Panc1 (cell line): ENCODE data around the gene ZBED4. TPM values are rescaled to one million over a fixed set of nuclear protein-coding genes. Genes with fewer than 3 reads are reported as not detected.

Source experiments
- ATAC-seq: fragments of 200-7000 bp; cut with Tn5 transposase; 2 replicates; pipeline ENCODE4 v1.9.1; 2020; ENCODE audit warnings: mild to moderate bottlenecking, moderate library complexity
- BruUV-seq: library from RNA; stranded (reverse); fragments of 400-500 nt; replicated peaks from 2 replicates; lab custom pipeline; 2021; lab: Mats Ljungman, UMichigan
- CTCF ChIA-PET: fragments of 300-600 bp; sonication (Branson Sonifier 250); formaldehyde crosslinking; loops from one replicate; lab custom pipeline; 2022; ENCODE audit warnings: antibody characterized with exemption; lab: Charles Lee
- POLR2A ChIA-PET: fragments of 300-600 bp; sonication (Branson Sonifier 250); formaldehyde crosslinking; loops from one replicate; lab custom pipeline; 2022; ENCODE audit warnings: antibody characterized with exemption; lab: Charles Lee
- DNase-seq: peaks from one replicate; pipeline ENCODE4 v3.0.0-alpha.2; 2010; ENCODE audit warnings: low read depth, low spot score
- H3K27ac ChIP-seq: 2 replicates; pipeline ENCODE4 v1.5.1; 2011; ENCODE audit warnings: mild to moderate bottlenecking, low read length, inconsistent platforms
- H3K27me3 ChIP-seq: fragments of 200-500 bp; sonication (Bioruptor generic); 2 replicates; pipeline ENCODE4 v1.6.0; 2014; ENCODE audit warnings: low read length, inconsistent platforms; ENCODE audit not compliant: control insufficient read depth, insufficient read depth
- H3K36me3 ChIP-seq: fragments of 200-500 bp; sonication (Bioruptor generic); 2 replicates; pipeline ENCODE4 v1.5.1; 2014; ENCODE audit warnings: inconsistent platforms, mild to moderate bottlenecking, low read length, moderate library complexity; ENCODE audit not compliant: control insufficient read depth, insufficient read depth
- H3K4me1 ChIP-seq: 2 replicates; pipeline ENCODE4 v1.5.1; 2011; ENCODE audit warnings: inconsistent platforms, mild to moderate bottlenecking, low read length, moderate library complexity; ENCODE audit not compliant: control insufficient read depth, insufficient read depth
- H3K4me3 ChIP-seq, 2 experiments: 2 replicates each; pipeline ENCODE4 v1.5.1; 2011 to 2012; ENCODE audit warnings: low read depth in 2 of 2, low read length in 2 of 2, mild to moderate bottlenecking in 2 of 2, inconsistent platforms in 1 of 2, moderate library complexity in 1 of 2
- H3K9me3 ChIP-seq: fragments of 200-500 bp; sonication (Bioruptor generic); 2 replicates; pipeline ENCODE4 v1.5.1; 2014; ENCODE audit warnings: low read depth, mild to moderate bottlenecking, inconsistent platforms, low read length, moderate library complexity; ENCODE audit not compliant: control insufficient read depth, insufficient read depth
- POLR2AphosphoS5 ChIP-seq: IDR thresholded peaks from 2 replicates; pipeline ENCODE4 v1.6.1; 2012; ENCODE audit warnings: mild to moderate bottlenecking, low read depth, low read length, moderate library complexity
- SIN3A ChIP-seq: IDR thresholded peaks from 2 replicates; pipeline ENCODE4 v1.6.1; 2012; ENCODE audit warnings: low read depth, mild to moderate bottlenecking, low read length, moderate library complexity, borderline replicate concordance; ENCODE audit not compliant: insufficient read depth
- TCF7L2 ChIP-seq: IDR thresholded peaks from 2 replicates; pipeline ENCODE4 v1.6.1; 2011; ENCODE audit warnings: mild to moderate bottlenecking, low read depth, low read length, inconsistent platforms
- in situ Hi-C: cut with HindIII; loops from 2 replicates; pipeline ENCODE4 v1.10.0; 2016; ENCODE audit warnings: low sequenced_read_pairs, low pct_unique_long_range_greater_than_20kb
- intact Hi-C: fragments of 100-400 bp; cut with micrococcal nuclease; formaldehyde crosslinking; loops from one replicate; pipeline ENCODE4 v1.10.0; 2022; ENCODE audit not compliant: unreplicated experiment
- total RNA-seq: library from RNA; stranded (reverse); gene quantifications from one replicate; pipeline ENCODE4 v1.2.1, GENCODE V29; 2021; ENCODE audit not compliant: unreplicated experiment
- TF ChIP-seq, protein P1 (sequence below), 2 experiments: IDR thresholded peaks; 2 replicates each; pipeline ENCODE4 v1.6.1; 2011 to 2012; ENCODE audit warnings: low read depth in 2 of 2, control low read depth in 1 of 2, low read length in 1 of 2, mild to moderate bottlenecking in 1 of 2, moderate library complexity in 1 of 2; ENCODE audit not compliant: insufficient read depth in 1 of 2
- TF ChIP-seq, protein P2 (sequence below): fragments of 450-650 bp; IDR thresholded peaks from 2 replicates; pipeline ENCODE4 v1.5.1; 2017; ENCODE audit warnings: mild to moderate bottlenecking

ZBED4 gene
- total RNA-seq, 1 experiment from 2014 or later: 17.3 TPM

DNA sequence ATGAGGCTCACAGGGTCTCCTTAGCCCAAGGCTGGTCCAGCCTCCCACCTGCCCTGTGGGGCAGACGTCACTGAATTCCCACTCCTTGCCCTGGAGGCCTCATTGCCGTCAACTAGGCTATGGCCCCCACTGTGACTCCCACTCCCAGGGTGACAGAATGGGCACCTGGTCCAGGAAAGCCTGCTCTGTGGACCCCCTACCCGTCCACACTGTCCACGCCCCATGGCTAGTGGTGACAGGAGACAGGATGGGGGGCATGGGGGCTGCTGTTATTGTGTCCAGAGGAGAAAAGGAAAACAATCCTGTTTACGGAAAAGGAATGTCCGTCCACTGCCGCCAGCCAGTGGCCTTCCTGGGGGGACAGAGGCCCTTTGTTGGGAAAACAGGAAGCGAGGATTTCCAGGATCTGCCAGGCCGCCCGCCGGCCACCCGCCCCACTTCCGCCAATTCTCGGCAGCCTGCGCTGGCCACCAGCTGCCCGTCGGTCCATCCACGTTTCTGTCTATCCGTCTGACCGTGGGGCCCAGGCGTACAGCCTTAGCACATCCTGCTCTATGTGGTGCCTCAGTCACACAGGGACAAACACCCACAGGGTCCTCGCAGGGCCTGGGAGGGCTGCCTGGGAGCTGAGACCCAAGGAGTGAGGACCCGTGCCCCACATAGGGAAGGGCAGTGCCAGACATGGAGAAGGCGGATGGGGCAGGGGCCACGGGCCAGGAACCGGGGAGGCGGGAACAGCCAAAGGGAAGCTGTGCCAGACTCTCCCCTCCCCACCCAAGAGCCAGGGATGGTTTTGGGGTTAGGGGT, 84.3 kb downstream of the ZBED4 start:
- H3K9me3 ChIP-seq: no peaks in the 10 kb centered on the region
- peak overlapping the region; percentile 53 for H3K27ac ChIP-seq
- ChIA-PET CTCF (no interaction called here), POLR2A (no interaction called here)
- no peaks in the 10 kb centered on the region for H3K36me3 ChIP-seq
- no peak overlapping the region for H3K4me3 ChIP-seq
- H3K4me1 ChIP-seq: peaks cover 39% of the 10 kb centered on the region
- H3K27me3 ChIP-seq: no peaks in the 10 kb centered on the region
- intact Hi-C loops: no loop called here
- TF ChIP-seq, protein P1, sequence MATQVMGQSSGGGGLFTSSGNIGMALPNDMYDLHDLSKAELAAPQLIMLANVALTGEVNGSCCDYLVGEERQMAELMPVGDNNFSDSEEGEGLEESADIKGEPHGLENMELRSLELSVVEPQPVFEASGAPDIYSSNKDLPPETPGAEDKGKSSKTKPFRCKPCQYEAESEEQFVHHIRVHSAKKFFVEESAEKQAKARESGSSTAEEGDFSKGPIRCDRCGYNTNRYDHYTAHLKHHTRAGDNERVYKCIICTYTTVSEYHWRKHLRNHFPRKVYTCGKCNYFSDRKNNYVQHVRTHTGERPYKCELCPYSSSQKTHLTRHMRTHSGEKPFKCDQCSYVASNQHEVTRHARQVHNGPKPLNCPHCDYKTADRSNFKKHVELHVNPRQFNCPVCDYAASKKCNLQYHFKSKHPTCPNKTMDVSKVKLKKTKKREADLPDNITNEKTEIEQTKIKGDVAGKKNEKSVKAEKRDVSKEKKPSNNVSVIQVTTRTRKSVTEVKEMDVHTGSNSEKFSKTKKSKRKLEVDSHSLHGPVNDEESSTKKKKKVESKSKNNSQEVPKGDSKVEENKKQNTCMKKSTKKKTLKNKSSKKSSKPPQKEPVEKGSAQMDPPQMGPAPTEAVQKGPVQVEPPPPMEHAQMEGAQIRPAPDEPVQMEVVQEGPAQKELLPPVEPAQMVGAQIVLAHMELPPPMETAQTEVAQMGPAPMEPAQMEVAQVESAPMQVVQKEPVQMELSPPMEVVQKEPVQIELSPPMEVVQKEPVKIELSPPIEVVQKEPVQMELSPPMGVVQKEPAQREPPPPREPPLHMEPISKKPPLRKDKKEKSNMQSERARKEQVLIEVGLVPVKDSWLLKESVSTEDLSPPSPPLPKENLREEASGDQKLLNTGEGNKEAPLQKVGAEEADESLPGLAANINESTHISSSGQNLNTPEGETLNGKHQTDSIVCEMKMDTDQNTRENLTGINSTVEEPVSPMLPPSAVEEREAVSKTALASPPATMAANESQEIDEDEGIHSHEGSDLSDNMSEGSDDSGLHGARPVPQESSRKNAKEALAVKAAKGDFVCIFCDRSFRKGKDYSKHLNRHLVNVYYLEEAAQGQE (IDR thresholded peaks at IDR 0.05; ENCODE audit: insufficient read depth in 1 of 2, low read depth in 2 of 2, low read length in 1 of 2): no peak
- no peak for TF ChIP-seq TCF7L2
- TF ChIP-seq POLR2AphosphoS5: no peak; the same call in 1 of the 2 replicates
- TF ChIP-seq, protein P2, sequence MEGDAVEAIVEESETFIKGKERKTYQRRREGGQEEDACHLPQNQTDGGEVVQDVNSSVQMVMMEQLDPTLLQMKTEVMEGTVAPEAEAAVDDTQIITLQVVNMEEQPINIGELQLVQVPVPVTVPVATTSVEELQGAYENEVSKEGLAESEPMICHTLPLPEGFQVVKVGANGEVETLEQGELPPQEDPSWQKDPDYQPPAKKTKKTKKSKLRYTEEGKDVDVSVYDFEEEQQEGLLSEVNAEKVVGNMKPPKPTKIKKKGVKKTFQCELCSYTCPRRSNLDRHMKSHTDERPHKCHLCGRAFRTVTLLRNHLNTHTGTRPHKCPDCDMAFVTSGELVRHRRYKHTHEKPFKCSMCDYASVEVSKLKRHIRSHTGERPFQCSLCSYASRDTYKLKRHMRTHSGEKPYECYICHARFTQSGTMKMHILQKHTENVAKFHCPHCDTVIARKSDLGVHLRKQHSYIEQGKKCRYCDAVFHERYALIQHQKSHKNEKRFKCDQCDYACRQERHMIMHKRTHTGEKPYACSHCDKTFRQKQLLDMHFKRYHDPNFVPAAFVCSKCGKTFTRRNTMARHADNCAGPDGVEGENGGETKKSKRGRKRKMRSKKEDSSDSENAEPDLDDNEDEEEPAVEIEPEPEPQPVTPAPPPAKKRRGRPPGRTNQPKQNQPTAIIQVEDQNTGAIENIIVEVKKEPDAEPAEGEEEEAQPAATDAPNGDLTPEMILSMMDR: no peak
- TF ChIP-seq SIN3A: no peak
- no TSS peak for BruUV-seq
- DNase-seq (no peak), ATAC-seq (no peak)
- in situ Hi-C loops: no loop called here

DNA sequence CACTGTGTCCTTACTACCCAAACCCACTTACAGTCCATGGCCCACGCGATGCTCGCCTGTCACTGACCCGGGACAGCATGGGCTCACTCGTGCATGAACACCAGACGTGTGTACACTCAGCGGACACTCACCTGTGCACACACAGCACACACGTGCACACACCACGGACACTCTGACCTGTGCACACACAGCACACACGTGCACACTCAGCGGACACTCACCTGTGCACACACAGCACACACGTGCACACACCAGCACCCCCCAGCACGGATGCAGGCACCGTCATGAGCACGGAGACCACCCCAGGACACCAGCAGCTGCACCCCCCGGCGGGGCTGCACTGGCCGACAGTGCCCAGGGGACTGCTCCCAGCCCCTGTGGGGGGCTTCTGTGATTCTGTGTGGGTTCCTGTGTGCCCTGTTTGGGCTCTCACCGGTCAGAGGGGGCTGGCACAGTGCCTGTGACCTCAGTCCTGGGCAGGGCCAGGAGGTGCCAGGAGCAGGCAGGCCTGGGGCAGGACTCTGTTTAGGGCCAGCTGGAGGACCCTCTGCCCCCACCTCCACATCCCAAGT, 85.0 kb downstream of the ZBED4 start:
- ATAC-seq (no peak), DNase-seq (no peak)
- Histone ChIP-seq H3K36me3 (no peaks in the 10 kb centered on the region), H3K4me1 (peaks cover 34% of the 10 kb centered on the region), H3K27ac (no peak overlapping the region), H3K27me3 (no peaks in the 10 kb centered on the region), H3K9me3 (no peaks in the 10 kb centered on the region), H3K4me3 (no peak overlapping the region)
- POLR2A ChIA-PET: no interaction called here
- BruUV-seq: no TSS peak
- in situ Hi-C loops (no loop called here), intact Hi-C loops (no loop called here)
- TF ChIP-seq SIN3A (no peak), TCF7L2 (no peak), POLR2AphosphoS5 (no peak)
- TF ChIP-seq, protein P1 (IDR thresholded peaks at IDR 0.05; ENCODE audit: insufficient read depth in 1 of 2, low read depth in 2 of 2, low read length in 1 of 2): no peak
- TF ChIP-seq, protein P2: no peak
- CTCF ChIA-PET: no interaction called here
